HEK293 (cell line): ENCODE results near the gene TREM2.

ENCODE experiments used
- CTCF ChIA-PET: fragments of 350-600 bp; formaldehyde crosslinking; extraction: SDS; loops from one replicate; lab custom pipeline; 2021; ENCODE audit warnings: antibody characterized with exemption; lab: Yijun Ruan, JAX
- POLR2A ChIA-PET: fragments of 300-600 bp; formaldehyde crosslinking; extraction: SDS; loops from one replicate; lab custom pipeline; 2020; ENCODE audit warnings: antibody characterized with exemption, inconsistent platforms; lab: Yijun Ruan, JAX
- H3K27ac ChIP-seq: fragments of 200-500 bp; sonication (Bioruptor generic); 2 replicates; pipeline ENCODE4 v1.5.1; 2014; ENCODE audit warnings: low read depth, low read length, control low read depth, inconsistent platforms; ENCODE audit errors: extremely low read depth
- H3K36me3 ChIP-seq, 2 experiments: fragments of 200-500 bp in 1 of 2; sonication (Bioruptor generic) in 1 of 2; 1 replicate in 1 of 2; 2 replicates in 1 of 2; pipeline ENCODE4 v1.5.1; 2014 to 2017; ENCODE audit warnings: inconsistent platforms in 2 of 2, low read length in 2 of 2; ENCODE audit not compliant: control insufficient read depth in 2 of 2, insufficient read depth in 1 of 2
- H3K4me1 ChIP-seq: fragments of 200-500 bp; sonication (Bioruptor generic); 2 replicates; pipeline ENCODE4 v1.5.1; 2014; ENCODE audit warnings: mild to moderate bottlenecking, low read length, inconsistent platforms; ENCODE audit not compliant: control insufficient read depth, insufficient read depth
- H3K4me3 ChIP-seq: 2 replicates; pipeline ENCODE4 v1.5.1; 2011; ENCODE audit warnings: low read depth, mild to moderate bottlenecking, control low read depth, low read length, moderate library complexity
- H3K9me3 ChIP-seq: fragments of 200-500 bp; sonication (Bioruptor generic); 2 replicates; pipeline ENCODE4 v1.5.1; 2014; ENCODE audit warnings: low read depth, low read length, inconsistent platforms; ENCODE audit not compliant: control insufficient read depth, insufficient read depth
- FEZF1 ChIP-seq: fragments of 450-650 bp; formaldehyde crosslinking; IDR thresholded peaks from 2 replicates; pipeline ENCODE4 v1.5.1; 2016; ENCODE audit warnings: missing biosample characterization, missing genetic modification characterization
- KLF7 ChIP-seq: fragments of 450-650 bp; formaldehyde crosslinking; IDR thresholded peaks from 2 replicates; pipeline ENCODE4 v1.5.1; 2016; ENCODE audit warnings: missing biosample characterization, missing genetic modification characterization, borderline replicate concordance
- OSR2 ChIP-seq: fragments of 450-650 bp; formaldehyde crosslinking; IDR thresholded peaks from 2 replicates; pipeline ENCODE4 v1.5.1; 2016; ENCODE audit warnings: missing biosample characterization, missing genetic modification characterization
- OVOL3 ChIP-seq: fragments of 450-650 bp; formaldehyde crosslinking; IDR thresholded peaks from 2 replicates; pipeline ENCODE4 v1.5.1; 2016; ENCODE audit warnings: missing biosample characterization, missing genetic modification characterization
- PRDM10 ChIP-seq: fragments of 450-650 bp; formaldehyde crosslinking; IDR thresholded peaks from 2 replicates; pipeline ENCODE4 v1.5.1; 2016; ENCODE audit warnings: missing biosample characterization, missing genetic modification characterization
- SCRT2 ChIP-seq: fragments of 450-650 bp; formaldehyde crosslinking; IDR thresholded peaks from 2 replicates; pipeline ENCODE4 v1.5.1; 2016; ENCODE audit warnings: missing biosample characterization, missing genetic modification characterization
- TRIM28 ChIP-seq: IDR thresholded peaks from 2 replicates; pipeline ENCODE4 v1.6.1; 2011; ENCODE audit warnings: low read length, control low read depth, borderline replicate concordance
- ZIC2 ChIP-seq: fragments of 450-650 bp; formaldehyde crosslinking; IDR thresholded peaks from 2 replicates; pipeline ENCODE4 v1.5.1; 2016; ENCODE audit warnings: missing biosample characterization, missing genetic modification characterization
- ZNF132 ChIP-seq: fragments of 450-650 bp; formaldehyde crosslinking; IDR thresholded peaks from 2 replicates; pipeline ENCODE4 v1.5.1; 2017; ENCODE audit warnings: missing biosample characterization, missing genetic modification characterization, borderline replicate concordance
- ZNF2 ChIP-seq: fragments of 450-650 bp; formaldehyde crosslinking; IDR thresholded peaks from 2 replicates; pipeline ENCODE4 v1.5.1; 2016; ENCODE audit warnings: missing biosample characterization, missing genetic modification characterization
- ZNF223 ChIP-seq: fragments of 450-650 bp; formaldehyde crosslinking; IDR thresholded peaks from 2 replicates; pipeline ENCODE4 v1.5.1; 2016; ENCODE audit warnings: missing biosample characterization, missing genetic modification characterization
- ZNF37A ChIP-seq: fragments of 450-650 bp; IDR thresholded peaks from 2 replicates; pipeline ENCODE4 v1.5.1; 2018; ENCODE audit warnings: missing biosample characterization, missing genetic modification characterization
- ZNF560 ChIP-seq: fragments of 450-650 bp; formaldehyde crosslinking; IDR thresholded peaks from 2 replicates; pipeline ENCODE4 v1.5.1; 2017; ENCODE audit warnings: missing biosample characterization, missing genetic modification characterization, borderline replicate concordance
- ZSCAN4 ChIP-seq: fragments of 450-650 bp; formaldehyde crosslinking; IDR thresholded peaks from 2 replicates; pipeline ENCODE4 v1.5.1; 2017; ENCODE audit warnings: missing biosample characterization, missing genetic modification characterization
- TF ChIP-seq, protein P1 (sequence below): fragments of 450-650 bp; formaldehyde crosslinking; IDR thresholded peaks from 2 replicates; pipeline ENCODE4 v1.5.1; 2016; ENCODE audit warnings: missing biosample characterization, missing genetic modification characterization
- TF ChIP-seq, protein P2 (sequence below): fragments of 450-650 bp; formaldehyde crosslinking; IDR thresholded peaks from 2 replicates; pipeline ENCODE4 v1.5.1; 2016; ENCODE audit warnings: missing biosample characterization, missing genetic modification characterization, low read depth
- TF ChIP-seq, protein P3 (sequence below): fragments of 450-650 bp; formaldehyde crosslinking; IDR thresholded peaks from 2 replicates; pipeline ENCODE4 v1.5.1; 2016; ENCODE audit warnings: missing biosample characterization, missing genetic modification characterization

Gene TREM2

DNA sequence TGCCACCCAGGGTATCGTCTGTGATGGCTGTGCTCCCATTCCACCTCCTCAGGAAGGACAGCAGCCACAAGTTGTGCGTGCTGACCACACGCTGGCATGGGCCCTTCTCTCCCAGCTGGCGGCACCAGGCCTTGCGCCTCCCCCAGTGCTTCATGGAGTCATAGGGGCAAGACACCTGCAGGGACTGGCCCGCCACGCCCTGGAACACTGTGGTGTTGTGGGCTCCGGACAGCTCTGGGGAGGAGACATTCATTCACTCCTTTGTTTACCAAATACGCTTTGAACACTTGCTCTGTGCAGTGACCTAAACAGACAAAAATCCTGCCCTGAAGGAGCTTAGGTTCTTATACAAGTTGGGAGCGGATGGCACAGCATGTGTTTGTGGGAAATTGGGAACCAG is 1.5 kb downstream of the TREM2 start:
- TF ChIP-seq ZIC2 (tag by site-specific recombination), result peak; percentile 77
- no peak for TF ChIP-seq KLF7 (tag by site-specific recombination)
- TF ChIP-seq, all 188 proteins: peak for 1
- Histone ChIP-seq H3K27ac (no peak overlapping the region), H3K36me3 (no peaks in the 10 kb centered on the region), H3K9me3 (no peaks in the 10 kb centered on the region), H3K4me1 (no peaks in the 10 kb centered on the region), H3K4me3 (no peak overlapping the region)
- POLR2A ChIA-PET, result interaction anchor here (0.8 kb wide), 1 partner anchor 10 kb away, joined by 3 read pairs; no protein-coding TSS in a partner anchor
- CTCF ChIA-PET, result no interaction called here

DNA sequence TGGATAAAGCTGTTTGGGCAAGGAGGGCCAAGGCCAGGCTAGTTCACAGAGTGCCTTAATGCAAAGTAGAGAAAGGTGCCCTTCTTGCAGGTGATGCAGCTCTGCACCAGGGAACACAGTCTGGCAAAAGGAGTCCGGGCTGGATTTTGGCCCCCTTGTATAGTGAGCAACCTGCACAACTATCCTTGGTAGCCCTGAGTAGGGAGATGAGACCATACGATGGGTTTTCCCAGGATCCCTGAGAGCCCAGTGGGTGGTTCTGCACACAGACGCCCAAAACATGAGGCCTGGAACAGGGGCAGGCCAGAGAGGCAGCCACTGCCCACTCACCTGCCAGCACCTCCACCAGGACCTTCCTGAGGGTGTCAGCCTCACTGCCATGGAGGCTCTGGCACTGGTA is 2.0 kb downstream of the TREM2 start:
- no peaks in the 10 kb centered on the region for H3K9me3 ChIP-seq
- H3K4me1 ChIP-seq, result no peaks in the 10 kb centered on the region
- ChIA-PET CTCF (no interaction called here), POLR2A (interaction anchor here (0.8 kb wide), 1 partner anchor 9 kb away, joined by 3 read pairs; no protein-coding TSS in a partner anchor)
- H3K27ac ChIP-seq, result no peak overlapping the region
- H3K36me3 ChIP-seq, result no peaks in the 10 kb centered on the region
- no peak overlapping the region for H3K4me3 ChIP-seq
- TF ChIP-seq ZNF560 (no peak), SCRT2 (tag by site-specific recombination) (no peak), ZNF37A (tag by site-specific recombination) (no peak)
- TF ChIP-seq, protein P1, sequence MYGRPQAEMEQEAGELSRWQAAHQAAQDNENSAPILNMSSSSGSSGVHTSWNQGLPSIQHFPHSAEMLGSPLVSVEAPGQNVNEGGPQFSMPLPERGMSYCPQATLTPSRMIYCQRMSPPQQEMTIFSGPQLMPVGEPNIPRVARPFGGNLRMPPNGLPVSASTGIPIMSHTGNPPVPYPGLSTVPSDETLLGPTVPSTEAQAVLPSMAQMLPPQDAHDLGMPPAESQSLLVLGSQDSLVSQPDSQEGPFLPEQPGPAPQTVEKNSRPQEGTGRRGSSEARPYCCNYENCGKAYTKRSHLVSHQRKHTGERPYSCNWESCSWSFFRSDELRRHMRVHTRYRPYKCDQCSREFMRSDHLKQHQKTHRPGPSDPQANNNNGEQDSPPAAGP (tag by site-specific recombination), result no peak
- TF ChIP-seq, all 188 proteins: peak for 0

GRCh38 chr6:41159415-41160082 is 3.4 kb downstream of the TREM2 start:
- no peak overlapping the region for H3K27ac ChIP-seq
- ChIA-PET POLR2A (no interaction called here), CTCF (interaction anchor here (0.8 kb wide), 1 partner anchor 20 kb away, joined by 3 read pairs; no protein-coding TSS in a partner anchor)
- H3K36me3 ChIP-seq, result no peaks in the 10 kb centered on the region
- H3K4me1 ChIP-seq, result no peaks in the 10 kb centered on the region
- TF ChIP-seq OVOL3 (tag by site-specific recombination), result no peak
- TF ChIP-seq, protein P2, sequence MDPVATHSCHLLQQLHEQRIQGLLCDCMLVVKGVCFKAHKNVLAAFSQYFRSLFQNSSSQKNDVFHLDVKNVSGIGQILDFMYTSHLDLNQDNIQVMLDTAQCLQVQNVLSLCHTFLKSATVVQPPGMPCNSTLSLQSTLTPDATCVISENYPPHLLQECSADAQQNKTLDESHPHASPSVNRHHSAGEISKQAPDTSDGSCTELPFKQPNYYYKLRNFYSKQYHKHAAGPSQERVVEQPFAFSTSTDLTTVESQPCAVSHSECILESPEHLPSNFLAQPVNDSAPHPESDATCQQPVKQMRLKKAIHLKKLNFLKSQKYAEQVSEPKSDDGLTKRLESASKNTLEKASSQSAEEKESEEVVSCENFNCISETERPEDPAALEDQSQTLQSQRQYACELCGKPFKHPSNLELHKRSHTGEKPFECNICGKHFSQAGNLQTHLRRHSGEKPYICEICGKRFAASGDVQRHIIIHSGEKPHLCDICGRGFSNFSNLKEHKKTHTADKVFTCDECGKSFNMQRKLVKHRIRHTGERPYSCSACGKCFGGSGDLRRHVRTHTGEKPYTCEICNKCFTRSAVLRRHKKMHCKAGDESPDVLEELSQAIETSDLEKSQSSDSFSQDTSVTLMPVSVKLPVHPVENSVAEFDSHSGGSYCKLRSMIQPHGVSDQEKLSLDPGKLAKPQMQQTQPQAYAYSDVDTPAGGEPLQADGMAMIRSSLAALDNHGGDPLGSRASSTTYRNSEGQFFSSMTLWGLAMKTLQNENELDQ (tag by site-specific recombination), result no peak
- TF ChIP-seq OSR2 (tag by site-specific recombination), result peak; percentile 32; the same call in 1 of the 2 replicates
- TF ChIP-seq ZNF2 (tag by site-specific recombination), result no peak
- TF ChIP-seq FEZF1 (tag by site-specific recombination), result peak; percentile 63
- no peak overlapping the region for H3K4me3 ChIP-seq
- no peaks in the 10 kb centered on the region for H3K9me3 ChIP-seq

DNA sequence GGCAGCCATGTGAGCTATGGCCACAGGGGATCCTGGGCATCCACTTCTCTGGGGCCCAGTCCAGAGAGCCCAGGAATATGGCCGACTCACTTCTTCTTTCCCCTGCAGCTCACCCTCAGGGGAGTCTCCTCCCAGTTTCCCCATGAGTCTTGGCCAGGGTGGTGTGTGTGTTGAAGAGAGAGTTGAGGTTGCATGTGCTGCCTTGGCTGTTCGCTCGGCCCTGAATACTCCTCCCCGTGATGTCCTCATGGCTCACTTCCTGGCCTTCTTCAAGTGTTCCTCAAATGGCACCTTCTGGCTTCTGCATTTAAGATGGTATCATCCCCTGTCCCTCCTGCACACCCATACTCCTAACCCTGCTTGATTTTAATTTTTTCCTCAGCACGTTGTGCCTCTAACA is 5.6 kb downstream of the TREM2 start:
- no peak for TF ChIP-seq ZNF223 (tag by site-specific recombination)
- TF ChIP-seq TRIM28, result no peak
- no peak for TF ChIP-seq ZNF132
- no peak for TF ChIP-seq ZSCAN4
- TF ChIP-seq, protein P3, sequence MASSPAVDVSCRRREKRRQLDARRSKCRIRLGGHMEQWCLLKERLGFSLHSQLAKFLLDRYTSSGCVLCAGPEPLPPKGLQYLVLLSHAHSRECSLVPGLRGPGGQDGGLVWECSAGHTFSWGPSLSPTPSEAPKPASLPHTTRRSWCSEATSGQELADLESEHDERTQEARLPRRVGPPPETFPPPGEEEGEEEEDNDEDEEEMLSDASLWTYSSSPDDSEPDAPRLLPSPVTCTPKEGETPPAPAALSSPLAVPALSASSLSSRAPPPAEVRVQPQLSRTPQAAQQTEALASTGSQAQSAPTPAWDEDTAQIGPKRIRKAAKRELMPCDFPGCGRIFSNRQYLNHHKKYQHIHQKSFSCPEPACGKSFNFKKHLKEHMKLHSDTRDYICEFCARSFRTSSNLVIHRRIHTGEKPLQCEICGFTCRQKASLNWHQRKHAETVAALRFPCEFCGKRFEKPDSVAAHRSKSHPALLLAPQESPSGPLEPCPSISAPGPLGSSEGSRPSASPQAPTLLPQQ, result no peak
- TF ChIP-seq PRDM10 (tag by site-specific recombination), result no peak
- TF ChIP-seq, all 188 proteins: peak for 0
- no peak overlapping the region for H3K4me3 ChIP-seq
- no peaks in the 10 kb centered on the region for H3K9me3 ChIP-seq
- no peak overlapping the region for H3K27ac ChIP-seq
- POLR2A ChIA-PET, result no interaction called here
- CTCF ChIA-PET, result interaction anchor here (0.6 kb wide), 2 partner anchors 66 to 1415 kb away, joined by 3 to 6 read pairs; no protein-coding TSS in a partner anchor
- no peaks in the 10 kb centered on the region for H3K36me3 ChIP-seq
- H3K4me1 ChIP-seq, result no peaks in the 10 kb centered on the region
